CD4-positive, alpha-beta T cell treated with Interleukin-15 for 1 hour (primary cell): ENCODE results near the gene ITGB1BP1.

ENCODE experiments used
- DNase-seq: peaks from one replicate; pipeline ENCODE4 v3.0.0-alpha.2; 2020

The ITGB1BP1 gene

DNA sequence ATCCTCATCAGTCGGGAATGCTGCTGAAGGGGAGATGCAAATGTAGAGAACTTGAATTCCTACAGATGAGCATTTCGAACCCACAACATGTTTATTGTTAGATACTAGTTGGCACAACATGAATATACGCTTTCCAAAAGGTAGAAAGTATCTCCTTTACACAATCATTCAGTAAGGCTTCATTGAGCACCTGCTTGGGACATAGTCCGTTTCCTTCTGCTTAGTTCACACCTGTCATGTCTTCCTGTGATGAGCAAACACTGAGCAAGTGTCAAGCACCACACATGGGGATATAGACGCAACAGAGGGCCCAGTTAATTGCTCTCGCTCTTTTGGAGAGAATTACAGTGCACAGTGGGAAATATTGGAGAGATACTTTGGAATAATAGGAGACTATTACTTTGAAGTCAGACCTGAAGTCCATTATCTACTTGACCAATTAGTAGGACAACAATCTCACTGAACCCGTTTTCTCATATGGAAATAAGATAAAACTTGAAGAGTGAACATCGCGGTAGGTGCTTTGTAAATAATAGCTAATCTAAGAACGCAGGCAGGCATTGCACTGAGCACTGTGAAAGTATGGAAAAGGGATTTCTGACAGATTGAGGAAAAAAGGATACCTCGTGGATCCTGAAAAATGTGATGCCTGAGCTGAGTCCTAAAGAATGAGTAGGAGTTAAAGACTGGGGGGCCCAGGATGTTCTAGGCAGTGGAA lies 1.3 kb upstream of the ITGB1BP1 start:
- DNase-seq: no peak

DNA sequence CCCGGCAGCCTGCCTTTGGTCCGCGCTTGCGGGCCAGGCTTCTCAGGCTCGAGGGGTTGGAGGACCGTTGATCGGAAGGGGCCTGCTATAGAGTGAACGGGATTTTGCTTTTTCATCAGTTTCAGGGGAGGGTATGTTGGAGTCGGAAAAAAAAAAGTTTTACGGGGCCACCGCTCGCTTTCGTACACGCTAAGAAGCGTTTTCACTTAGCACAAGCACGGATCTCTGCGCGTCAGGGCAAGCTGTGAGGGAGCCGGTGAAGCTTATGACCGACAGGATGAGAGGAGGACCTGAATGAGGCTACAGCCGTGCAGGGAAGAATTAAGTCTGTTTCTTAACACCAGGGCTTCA lies 569 bp upstream of the ITGB1BP1 start:
- no peak for DNase-seq

DNA sequence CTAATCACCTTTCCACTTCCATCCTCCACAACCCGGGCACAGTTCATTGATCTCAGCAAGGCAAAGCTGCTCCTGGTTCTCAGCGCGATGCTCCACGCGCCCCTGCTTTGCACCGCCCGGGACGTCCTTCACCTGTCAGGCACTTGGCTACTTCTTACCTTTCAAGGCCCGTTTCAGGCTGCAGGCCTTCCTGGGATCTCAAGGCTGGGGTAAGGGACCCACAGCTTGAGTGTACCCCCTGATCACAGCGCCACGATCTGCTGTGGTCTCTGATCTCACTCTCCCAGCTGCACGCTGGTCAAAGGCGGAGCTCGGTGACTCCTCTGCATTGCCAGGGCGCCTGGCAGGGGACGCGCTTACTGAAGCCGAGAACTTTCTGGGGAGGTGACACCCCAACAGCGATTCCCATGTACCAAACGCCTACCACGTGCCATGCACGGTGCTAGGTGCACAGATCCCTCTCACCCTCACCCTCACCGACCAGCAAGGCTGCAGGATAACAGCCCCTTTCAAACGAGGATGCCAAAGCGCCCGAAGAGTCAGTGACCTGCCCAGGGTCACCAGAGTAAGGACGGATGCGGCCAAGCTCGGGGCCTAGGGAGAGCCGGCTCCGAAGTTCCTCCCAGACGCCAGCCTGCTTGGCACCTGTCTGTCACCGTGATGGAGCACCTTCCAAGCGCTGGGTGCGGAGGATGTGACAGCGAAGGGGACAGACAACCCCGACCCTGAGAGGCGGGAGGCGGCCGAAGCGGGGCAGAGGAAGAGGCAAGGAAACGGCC lies 818 bp downstream of the ITGB1BP1 start:
- peak; percentile 46 for DNase-seq

- DNase-seq: no peak
These were observed 2.8 kb downstream of the ITGB1BP1 start for GRCh38 chr2:9420495-9420894.

GRCh38 chr2:9419541-9419940 lies 3.8 kb downstream of the ITGB1BP1 start:
- no peak for DNase-seq

- no peak for DNase-seq
These were observed 4.6 kb downstream of the ITGB1BP1 start for GRCh38 chr2:9418746-9419145.

DNA sequence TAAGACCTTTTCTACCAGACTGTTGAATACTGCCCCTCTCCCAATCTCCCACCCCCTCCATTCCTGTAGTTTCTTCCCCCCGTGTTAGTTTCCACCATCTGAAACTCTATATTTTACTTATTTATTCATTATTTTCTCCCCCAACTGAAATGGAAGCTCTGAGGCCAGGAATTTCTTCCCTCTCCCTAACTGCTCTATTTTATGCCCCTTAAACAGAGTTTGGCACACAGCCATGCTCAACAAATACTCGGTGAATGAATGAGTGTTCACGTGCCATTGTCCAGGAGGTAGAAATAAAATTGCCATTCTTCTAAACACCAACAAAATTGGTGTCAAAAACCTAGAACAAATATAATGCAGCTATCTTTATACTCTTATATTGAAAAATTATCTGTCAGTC lies 5.6 kb downstream of the ITGB1BP1 start:
- DNase-seq: no peak

- DNase-seq: no peak
These were observed 6.4 kb downstream of the ITGB1BP1 start for GRCh38 chr2:9416962-9417316.

DNA sequence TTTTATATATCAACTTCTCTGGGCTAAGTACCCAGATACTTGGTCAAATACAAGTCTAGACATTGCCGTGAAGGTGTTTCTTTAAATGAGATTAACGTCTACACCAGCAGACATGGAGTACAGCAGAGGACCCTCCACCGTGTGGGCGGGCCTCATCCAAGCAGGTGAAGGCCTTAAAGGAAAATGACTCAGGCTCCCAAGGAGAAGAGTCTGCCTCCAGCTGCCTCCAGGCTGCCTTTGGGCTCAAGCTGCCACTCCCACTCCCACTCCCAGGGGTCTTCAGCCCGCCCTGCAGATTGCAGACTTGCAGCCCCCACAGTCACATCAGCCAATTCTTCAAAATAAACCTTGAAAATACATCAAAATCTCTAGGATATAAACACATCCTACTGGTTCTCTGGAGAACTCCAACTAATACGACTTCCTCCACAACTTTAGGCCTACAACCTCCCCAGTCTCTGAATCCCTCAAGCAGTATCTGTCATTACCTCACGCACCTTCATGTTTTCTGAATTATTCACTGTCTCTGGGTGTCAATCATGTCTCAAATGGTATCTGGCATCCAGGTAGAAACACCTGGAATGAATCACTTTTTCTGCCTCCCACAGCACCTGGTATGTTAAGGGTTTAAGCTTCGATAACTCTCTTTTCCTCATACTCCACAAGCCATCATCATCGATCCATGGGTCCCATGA lies 6.9 kb downstream of the ITGB1BP1 start:
- no peak for DNase-seq

DNA sequence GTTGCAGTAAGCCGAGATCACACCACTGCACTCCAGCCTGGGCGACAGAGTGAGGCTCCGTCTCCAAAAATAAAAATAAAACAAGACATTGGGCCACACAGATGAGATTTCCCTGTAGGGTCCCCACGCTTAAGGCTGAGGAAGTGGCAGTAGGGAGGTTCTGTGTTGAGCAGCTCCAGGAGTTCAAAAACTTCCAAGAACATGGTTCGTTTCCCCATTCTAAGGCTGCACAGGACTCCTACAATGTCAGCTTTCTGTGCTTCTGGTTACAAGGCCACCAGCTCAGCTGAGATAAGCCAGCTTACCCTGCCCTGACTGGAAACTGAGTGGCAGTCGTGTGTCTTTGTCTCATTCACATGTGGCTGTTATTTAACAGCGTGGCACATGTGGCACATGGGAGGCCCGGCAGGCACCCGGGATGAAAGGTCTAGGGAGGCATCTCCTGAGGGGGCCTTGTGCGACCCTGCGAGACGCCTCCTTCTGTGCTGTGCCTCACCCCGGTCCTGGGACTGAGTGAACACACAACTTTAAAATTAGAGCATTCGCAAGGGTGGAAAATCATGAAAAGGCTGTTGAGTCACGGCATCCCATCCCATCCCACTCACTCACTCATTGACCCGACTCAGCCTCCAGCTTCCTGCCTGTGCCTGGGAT lies 7.7 kb downstream of the ITGB1BP1 start:
- DNase-seq: no peak

DNA sequence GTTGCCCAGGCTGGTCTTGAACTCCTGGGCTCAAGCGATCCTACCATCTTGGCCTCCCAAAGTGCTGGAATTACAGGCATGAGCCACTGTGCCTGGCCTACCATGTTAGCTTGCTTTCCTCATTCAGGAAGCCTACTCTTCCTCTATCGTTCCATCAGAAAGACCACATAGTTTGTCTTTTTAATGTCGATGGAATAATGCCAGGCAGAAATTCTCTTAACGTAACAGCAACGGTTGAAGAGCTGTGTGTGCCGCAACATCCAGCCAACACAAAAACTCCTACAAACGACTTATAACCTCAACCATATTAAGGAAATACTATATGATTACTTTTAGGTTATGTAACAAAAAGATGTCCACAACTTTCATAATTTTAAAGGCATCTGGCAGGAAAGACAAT lies 10.5 kb downstream of the ITGB1BP1 start:
- DNase-seq: no peak

DNA sequence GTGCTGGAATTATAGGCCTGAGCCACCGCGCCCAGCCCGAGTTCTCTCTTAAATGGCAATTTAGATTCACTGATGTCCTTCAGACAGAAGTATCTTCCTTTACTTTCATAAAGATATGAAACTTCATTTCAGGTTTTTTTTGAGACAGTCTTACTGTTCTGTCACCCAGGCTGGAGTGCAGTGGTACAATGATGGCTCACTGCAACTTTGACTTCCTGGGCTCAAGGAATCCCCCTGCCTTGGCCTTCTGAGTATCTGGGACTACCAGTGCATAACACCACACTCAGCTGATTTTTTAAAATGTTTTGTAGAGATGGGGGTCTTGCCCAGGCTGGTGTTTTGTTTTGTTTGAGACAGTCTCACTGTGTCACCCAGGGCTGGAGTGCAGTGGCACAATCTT lies 13.2 kb downstream of the ITGB1BP1 start:
- DNase-seq: no peak

- no peak for DNase-seq
These were observed 14.6 kb downstream of the ITGB1BP1 start for GRCh38 chr2:9408641-9409151.

DNA sequence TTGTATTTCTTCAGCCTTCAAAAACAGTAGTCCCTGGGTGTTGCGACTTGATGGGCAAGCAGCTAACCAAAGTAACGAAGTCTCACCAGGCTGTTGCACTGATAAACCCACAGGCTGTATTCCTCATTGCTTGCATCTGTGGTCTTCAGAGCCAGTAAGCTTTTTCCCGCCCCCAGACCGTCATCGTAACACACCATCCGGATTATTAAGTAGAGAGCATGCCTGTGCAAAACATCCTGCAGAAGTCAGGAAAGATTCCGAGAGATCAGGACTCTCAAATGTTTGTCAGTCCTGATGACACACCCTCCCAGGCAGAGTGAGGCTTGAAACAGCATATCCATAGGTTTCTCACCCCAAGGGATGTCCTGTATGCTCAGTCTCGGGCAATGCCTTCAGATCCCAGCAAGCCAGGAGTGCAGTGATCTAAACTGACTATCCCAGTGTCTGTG lies 15.9 kb downstream of the ITGB1BP1 start:
- DNase-seq: no peak

- no peak for DNase-seq
These were observed 16.6 kb downstream of the ITGB1BP1 start for GRCh38 chr2:9406529-9407362.

GRCh38 chr2:9405636-9406035 lies 17.7 kb downstream of the ITGB1BP1 start:
- DNase-seq: no peak

DNA sequence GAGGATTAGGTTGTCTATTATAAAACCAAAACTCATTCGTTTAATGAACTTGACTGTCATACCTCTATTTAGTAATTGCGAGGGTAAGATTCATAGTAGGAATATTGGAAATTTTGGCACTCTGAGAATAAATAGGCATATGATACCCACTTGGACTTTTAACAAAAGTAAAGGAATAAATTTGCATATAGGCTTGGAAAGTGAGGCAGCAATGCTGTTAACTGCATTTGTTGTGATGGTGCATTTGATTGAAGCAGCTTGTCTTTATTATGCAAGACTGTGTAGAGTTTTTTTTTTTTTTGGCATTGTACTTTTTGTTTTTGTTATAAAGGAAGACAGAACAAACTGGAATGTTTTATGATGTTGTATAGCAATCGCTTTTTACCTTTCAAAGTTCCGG lies 18.9 kb downstream of the ITGB1BP1 start:
- DNase-seq: no peak

GRCh38 chr2:9403924-9404323 lies 19.4 kb downstream of the ITGB1BP1 start:
- DNase-seq: no peak

GRCh38 chr2:9401646-9402371 lies 21.5 kb downstream of the ITGB1BP1 start:
- DNase-seq: no peak

- no peak for DNase-seq
These were observed 22.2 kb downstream of the ITGB1BP1 start for GRCh38 chr2:9401059-9401547.

DNA sequence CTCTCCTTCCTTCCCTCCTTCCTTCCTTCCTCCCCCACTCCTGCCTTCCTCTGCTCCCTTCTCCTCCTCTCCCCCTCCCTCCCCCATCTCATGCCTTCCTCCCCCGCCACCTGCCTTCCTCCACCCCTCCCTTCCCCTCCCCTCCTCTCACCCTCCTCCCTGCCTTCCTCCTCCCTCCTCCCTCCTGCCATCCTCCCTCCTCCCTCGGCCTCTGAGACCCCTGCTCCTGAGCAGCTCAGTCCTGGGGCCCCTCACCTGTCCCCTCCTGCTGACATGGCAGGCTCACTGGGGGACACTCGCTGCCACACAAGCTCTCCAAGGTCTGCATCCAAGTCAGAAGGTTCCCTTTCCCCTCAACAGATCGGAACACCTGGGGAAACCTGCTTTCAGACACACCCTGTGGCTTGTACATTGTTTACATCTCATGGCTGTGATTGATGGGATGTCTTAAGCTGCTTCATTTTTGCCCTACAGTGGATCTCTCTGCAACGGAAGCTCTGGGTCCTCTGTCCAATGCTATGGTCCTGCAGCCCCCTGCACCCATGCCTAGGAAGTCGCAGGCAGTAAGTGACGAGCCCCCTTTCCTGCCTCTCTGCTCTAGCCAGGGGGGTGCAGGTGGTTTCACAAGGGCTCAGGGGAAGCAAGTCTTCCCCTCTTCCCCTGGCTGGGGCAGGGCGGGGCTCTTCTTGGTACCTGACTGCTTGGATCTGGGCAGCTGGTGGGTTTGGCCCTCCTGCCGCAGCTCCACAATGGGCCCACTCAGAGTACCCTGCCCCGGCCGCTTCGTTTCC lies 22.9 kb downstream of the ITGB1BP1 start:
- no peak for DNase-seq
